SK-MEL-5 (cell line): ENCODE data around the gene PRAMEF20. TPM values are rescaled to one million over a fixed set of nuclear protein-coding genes. Genes with fewer than 3 reads are reported as not detected.
"Not testable (repeated sequence)": the region's sequence is repeated elsewhere in the genome, so short reads cannot be mapped to it uniquely, and the experiment has no call there.

Source experiments
- DNase-seq: peaks from one replicate; pipeline ENCODE4 v3.0.0-alpha.2; 2016; ENCODE audit warnings: low read depth, low spot score
- in situ Hi-C: cut with HindIII; loops from 2 replicates; pipeline ENCODE4 v1.10.0; 2016; ENCODE audit warnings: low sequenced_read_pairs, high pct_unique_total_duplicates, low pct_unique_long_range_greater_than_20kb
- polyA plus RNA-seq, 2 experiments: library from polyadenylated mRNA; depleted of rRNA; stranded (reverse); fragments of >200 nt; gene quantifications; 2 replicates each; pipeline ENCODE4 v1.2.3, GENCODE V29; 2015
- total RNA-seq: library from RNA; depleted of rRNA; stranded (reverse); fragments of >200 nt; shearing (Covaris generic); gene quantifications from 2 replicates; pipeline ENCODE4 v1.2.3, GENCODE V29; 2014; rRNA removed

The PRAMEF20 gene
- total RNA-seq = not detected in 2 replicates
- polyA plus RNA-seq (2015; cell fraction: cytosol; rRNA removed) = not detected in 2 replicates
- polyA plus RNA-seq (2015; cell fraction: nucleus; rRNA removed) = not detected in 2 replicates

DNA sequence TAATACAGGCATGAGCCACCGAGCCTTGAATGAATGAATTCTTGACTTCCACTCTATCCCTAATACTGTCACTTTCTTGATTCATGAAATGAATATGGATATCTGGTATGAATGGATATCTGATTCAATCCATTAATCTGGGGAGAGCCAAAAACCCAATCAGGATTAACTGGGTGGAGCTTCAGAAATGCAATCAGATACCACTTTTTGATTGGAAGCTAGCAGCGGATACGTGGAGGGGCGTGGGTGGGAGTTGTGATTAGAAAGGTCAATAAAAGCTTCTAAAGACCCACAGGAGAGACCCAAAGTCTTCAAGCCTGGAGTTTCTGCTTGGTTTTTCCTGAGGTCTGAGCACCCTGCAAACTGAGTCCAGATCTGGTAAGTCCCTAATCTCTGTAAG is at the start of gene PRAMEF20:
Gene PRAMEF20 (plus strand): TSS at position 301 of the 400 bp plus-strand sequence. CDS start 5,905 bp downstream, outside the sequence.
- in situ Hi-C loops, DNase-seq: not testable (repeated sequence)

DNA sequence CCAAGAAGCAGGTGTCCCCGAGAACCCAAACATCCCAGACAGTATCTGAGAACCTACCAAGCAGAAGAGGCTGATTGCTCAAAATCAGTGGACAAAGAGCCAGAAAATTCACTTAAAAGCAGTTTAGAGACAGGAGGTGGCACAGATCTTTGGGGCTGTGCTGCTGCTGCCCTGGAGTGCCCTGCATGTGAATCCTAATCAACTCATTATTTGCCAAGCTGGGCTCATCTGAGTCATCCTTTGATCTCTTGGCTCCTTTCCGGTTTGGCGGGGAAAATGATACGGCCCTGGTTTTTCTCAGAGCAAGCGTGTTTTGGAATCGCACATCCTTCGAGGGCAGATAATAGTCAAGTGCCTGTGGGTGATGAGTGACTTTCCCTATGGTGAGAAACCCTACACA is 47.9 kb upstream of the PRAMEF20 start:
- in situ Hi-C loops, DNase-seq: not testable (repeated sequence)

DNA sequence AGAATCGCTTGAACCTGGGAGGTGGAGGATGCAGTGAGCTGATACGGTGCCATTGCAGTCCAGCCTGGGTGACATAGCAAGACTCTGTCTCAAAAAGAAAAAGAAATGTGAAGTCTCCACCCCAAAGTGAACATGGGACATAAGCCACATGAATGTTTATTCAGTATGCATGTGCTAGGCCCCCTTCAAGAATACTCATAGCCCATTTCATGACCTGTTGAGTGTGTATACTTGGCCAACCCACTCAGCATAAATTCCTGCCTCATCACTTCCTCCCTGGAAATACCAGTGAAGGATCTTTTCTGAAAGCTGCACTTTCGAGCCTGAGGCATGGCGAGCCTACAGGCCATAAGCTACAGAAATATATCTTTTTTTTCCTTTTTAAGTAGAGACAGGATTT is 45.3 kb upstream of the PRAMEF20 start:
- DNase-seq, in situ Hi-C loops: not testable (repeated sequence)

DNA sequence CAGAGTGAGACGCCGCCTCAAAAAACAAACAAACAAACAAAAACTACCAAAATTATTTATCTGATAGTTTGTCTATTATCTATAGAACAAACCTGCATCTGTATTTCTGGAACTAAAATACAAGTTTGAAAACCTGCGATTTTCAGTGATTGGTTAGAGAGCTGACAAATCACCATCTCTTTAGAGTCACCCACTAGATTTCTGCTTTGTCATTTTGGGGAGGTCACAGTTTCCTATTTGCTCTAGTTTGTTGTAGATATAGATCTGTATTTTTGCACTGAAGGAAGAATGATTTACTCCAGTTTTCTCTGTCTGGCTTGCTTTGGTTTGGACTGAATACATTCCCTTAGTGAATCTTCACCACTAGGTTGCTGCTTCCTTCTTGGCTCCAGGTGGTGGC is 43.7 kb upstream of the PRAMEF20 start:
- DNase-seq, in situ Hi-C loops: not testable (repeated sequence)

DNA sequence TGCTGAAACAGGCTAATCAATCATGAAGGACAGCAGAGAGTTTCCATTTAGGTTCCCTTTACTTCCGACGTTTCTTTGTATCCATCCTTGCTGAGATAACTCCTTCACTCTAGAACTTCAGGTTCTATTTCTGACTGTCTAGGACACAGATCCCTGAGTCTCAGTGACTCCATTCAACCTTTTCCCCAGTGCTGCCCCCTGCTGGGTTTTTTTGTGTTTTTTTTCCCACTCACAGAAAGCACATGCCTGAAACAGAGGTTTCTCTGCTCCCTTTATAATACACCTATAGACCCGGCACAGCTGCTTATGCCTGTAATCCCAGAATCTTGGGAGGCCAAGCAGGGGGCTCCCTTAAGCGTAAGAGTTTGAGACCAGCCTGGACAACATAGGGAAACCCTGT is 41.7 kb upstream of the PRAMEF20 start:
- DNase-seq = peak; percentile 72
- in situ Hi-C loops = not testable (repeated sequence)

DNA sequence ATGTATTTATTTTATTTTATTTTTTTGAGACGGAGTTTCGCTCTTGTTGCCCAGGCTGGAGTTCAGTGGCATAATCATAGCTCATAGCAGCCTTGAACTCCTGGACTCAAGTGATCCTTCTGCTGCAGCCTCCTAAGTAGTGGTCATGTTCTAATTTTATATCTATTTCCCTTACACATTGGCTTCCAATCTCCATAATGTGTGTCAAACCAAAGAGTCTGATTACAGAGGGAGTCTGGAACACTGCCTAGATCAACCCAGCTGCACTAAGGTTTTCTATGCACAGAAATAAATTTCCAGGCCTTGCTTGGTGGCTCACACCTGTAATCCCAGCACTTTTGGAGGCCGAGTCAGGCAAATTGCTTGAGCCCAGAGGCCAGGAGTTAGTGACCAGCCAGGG is 31.3 kb upstream of the PRAMEF20 start:
- in situ Hi-C loops, DNase-seq: not testable (repeated sequence)

DNA sequence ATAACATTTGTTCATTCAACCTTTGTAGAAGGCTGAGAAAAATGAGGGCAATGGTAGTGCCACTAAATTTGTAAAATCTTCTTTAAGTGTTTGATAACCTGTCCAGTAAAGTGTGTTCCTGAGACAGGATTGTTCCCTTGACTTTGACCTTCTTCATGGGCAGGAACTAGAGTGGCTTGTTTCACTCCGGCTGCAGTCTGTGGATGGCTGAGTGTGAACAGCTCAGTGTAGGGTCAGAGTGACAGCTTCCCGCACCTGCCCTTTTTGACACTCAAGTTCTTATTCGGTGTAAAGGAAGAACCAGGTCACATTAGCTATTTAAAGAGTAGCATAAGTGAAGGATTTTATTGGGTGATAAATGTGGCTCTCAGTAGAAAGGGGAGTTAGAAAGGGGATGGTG is 29.9 kb upstream of the PRAMEF20 start:
- in situ Hi-C loops, DNase-seq: not testable (repeated sequence)

DNA sequence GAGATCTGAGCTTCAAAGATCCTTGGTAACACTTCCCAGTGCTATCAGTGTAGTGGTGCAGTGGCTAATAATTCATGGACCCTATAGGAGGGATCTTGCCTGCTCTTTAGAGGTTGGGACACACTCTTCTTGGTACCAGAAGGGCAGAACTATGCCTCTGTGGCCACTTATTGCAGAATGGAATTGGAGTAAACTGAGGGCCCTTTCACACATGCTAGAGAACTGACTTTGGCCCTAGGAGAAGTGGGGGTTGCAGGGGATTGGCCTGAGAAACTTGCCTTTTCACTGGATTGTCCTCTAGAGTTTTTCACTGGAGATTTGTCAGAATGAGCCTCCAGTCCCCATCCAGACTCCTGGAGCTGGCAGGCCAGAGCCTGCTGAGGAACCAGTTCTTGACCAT is 20.9 kb upstream of the PRAMEF20 start, which contains the start of gene PRAMEF17:
Gene PRAMEF17 (plus strand): TSS at position 301 of the 400 bp plus-strand sequence. CDS start 26 bp downstream, at position 327.
- in situ Hi-C loops, DNase-seq: not testable (repeated sequence)

DNA sequence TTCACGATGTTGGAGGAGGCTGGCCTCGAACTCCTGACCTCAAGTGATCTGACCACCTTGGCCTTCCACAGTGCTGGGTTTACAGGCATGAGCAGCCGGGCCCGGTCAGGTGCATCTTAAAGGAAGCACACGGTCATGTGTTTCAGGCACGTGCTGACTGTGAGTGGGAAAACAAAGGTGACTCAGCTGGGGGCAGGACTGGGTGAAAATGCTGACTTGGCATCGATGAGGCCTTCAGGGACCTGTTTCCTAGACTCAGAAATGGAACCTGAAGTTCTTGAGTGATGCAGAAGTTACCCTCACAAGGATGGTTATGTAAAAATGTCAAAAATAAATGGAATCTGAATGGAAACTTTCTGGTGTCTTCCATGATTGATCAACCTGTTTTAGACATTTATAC is 17.2 kb upstream of the PRAMEF20 start:
- in situ Hi-C loops, DNase-seq: not testable (repeated sequence)

DNA sequence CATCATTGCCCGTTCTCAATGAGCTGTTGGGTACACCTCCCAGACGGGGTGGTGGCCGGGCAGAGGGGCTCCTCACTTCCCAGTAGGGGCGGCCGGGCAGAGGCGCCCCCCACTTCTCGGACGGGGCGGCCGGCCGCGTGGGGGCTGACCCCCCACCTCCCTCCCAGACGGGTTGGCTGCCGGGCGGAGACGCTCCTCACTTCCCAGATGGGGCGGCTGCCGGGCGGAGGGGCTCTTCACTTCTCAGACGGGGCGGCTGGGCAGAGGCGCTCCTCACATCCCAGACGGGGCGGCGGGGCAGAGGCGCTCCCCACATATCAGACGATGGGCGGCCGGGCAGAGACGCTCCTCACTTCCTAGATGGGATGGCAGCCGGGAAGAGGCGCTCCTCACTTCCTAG is 15.5 kb upstream of the PRAMEF20 start:
- in situ Hi-C loops, DNase-seq: not testable (repeated sequence)

DNA sequence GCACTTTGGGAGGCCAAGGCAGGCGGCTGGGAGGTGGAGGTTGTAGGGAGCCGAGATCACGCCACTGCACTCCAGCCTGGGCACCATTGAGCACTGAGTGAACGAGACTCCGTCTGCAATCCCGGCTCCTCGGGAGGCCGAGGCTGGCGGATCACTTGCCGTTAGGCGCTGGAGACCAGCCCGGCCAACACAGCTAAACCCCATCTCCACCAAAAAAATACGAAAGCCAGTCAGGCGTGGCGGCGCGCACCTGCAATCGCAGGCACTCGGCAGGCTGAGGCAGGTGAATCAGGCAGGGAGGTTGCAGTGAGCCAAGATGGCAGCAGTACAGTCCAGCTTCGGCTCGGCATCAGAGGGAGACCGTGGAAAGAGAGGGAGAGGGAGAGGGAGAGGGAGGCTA is 14.9 kb upstream of the PRAMEF20 start:
- DNase-seq, in situ Hi-C loops: not testable (repeated sequence)

DNA sequence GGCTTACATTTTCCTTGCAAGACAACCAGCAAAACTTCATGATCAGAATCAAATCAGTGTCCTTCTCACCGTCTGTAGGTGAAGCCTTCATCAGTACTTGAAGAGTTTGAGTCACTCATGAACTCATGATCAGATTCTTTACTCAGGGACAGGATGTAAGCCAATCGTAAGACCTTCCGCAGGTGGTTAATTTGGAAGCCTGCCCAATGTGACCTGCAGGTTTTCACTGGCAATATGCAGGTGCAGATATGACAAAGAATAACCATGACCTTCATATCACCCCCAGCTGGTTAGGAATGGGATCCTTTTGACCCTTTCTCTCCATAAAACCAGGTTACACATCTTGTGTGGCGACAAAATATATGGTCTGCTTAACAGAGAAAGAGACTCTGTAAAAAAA is 2.4 kb upstream of the PRAMEF20 start:
- in situ Hi-C loops = no loop called here
- no peak for DNase-seq

DNA sequence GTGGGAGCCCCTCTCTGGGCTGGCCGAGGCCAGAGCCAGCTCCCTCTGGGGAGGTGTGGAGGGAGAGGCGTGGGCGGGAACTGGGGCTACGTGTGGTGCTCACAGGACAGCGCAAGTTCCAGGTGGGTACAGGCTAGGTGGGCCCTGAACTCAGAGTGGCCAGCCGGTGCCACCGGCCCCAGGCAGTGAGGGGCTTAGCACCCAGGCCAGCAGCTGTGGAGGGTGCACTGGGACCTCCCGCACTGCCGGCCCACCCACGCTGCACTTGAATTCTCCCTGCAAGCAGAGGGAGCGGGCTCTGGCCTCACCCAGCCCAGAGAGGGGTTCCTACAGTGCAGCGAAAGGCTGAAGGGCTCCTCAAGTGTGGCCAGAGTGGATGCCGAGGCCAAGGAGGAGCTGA is 20.2 kb downstream of the PRAMEF20 start:
- DNase-seq = no peak
- in situ Hi-C loops = no loop called here

DNA sequence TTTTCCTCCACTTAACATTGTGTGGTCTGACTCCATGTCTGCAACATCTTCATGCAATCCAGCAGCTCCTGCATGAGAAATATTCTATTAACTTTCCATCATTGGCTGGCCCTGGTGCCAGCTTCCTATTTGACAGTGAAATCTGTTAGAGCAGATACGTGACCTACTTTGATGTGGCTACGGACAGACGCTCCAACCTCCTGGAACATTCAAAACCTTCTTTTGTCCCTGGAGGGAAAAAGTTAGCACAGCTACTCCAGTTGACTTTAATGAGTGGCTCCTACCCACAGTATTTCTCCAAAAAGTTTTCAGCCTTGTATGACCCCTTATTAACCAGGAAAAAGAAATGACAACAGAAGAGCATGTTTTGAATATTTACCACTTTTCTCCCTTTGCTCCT is 22.0 kb downstream of the PRAMEF20 start:
- in situ Hi-C loops = no loop called here
- DNase-seq = no peak

DNA sequence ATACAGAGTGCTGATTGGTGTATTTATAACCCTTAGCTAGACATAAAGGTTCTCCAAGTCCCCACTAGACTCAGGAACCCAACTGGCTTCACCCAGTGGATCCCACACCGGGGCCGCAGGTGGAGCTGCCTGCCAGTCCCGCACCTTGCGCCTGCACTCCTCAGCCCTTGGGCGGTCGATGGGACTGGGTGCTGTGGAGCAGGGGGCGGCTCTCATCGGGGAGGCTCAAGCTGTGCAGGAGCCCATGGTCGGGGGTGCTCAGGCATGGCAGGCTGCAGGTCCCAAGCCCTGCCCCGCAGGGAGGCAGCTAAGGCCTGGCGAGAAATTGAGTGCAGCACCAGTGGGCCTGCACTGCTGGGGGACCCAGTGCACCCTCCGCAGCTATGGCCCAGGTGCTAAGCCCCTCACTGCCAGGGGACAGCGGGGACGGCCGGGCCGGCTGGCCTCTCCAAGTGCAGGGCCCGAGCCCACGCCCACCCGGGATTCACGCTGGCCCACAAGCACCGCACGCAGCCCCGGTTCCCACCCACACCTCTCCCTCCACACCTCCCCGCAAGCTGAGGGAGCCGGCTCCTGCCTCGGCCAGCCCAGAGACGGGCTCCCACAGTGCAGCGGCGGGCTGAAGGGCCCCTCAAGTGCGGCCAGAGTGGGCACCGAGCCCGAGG is 23.6 kb downstream of the PRAMEF20 start:
- in situ Hi-C loops, DNase-seq: not testable (repeated sequence)

DNA sequence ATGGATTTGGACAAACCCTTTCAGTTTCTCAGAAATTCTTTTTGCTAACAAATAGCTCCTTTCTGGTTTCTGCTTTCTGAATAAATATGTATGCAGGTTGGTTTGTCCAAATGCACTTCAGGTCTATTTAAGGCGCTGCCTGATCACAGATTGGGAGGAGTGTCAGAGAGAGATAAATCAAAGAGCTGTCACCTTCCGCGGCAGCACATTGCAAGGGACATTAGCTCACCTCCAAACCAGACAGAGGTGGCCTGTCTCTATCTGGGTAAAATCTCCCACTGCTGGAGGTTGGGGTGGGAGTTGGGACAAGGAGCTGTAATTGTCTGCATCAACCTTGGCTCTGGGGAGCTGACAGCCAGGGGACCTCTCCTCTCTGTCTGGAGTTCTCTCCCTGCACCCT is 25.2 kb downstream of the PRAMEF20 start:
- in situ Hi-C loops = no loop called here
- no peak for DNase-seq

DNA sequence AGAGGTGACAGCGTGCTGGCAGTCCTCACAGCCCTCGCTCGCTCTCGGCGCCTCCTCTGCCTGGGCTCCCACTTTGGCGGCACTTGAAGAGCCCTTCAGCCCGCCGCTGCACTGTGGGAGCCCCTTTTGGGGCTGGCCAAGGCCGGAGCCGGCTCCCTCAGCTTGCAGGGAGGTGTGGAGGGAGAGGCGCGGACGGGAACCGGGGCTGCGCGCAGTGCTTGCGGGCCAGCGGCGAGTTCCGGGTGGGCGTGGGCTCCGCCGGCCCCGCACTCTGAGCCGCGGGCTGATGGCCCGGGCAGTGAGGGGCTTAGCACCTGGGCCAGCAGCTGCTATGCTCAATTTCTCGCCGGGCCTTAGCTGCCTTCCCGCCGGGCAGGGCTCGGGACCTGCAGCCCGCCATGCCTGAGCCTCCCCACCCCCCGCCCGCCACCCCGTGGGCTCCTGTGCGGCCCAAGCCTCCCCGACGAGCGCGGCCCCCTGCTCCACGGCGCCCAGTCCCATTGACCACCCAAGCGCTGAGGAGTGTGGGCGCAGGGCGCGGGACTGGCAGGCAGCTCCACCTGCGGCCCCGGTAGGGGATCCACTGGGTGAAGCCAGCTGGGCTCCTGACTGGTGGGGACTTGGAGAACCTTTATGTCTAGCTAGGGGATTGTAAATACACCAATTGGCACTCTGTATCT is 29.0 kb downstream of the PRAMEF20 start:
- in situ Hi-C loops, DNase-seq: not testable (repeated sequence)

DNA sequence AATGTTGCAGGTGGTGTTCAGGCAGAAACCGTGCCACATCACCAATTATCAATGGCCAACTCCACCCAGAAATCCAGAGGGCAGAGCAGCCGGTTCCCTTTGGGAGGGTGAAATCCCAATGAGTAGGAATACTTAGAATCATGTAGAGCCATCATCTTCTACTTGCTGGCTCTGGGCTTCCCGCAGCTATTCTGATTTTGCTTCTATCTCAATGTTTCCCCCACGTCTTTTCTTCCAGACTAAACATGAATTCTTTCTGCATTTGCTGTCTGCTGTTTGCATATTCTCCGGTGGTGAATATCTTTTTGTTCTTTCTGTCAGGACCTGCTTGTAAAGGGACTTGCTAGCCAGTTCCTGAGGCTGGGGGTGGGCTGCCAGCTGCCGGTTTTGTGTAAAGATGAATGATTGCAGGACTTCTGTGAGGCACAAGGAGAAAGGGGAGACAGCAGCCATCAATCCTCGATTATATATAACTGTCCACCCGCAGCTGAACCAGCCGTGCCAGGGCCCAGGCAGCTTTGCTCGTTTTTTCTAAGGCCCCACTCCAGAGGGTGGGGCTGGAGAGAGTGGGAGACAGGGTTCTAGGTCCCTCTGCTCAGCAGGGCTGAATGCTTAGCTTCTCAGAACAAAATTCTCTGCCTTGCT is 33.2 kb downstream of the PRAMEF20 start:
- DNase-seq = no peak
- in situ Hi-C loops = no loop called here
